COR-L47 (cell line): ENCODE results near the gene CDC42BPG.
"Not testable (repeated sequence)": the region's sequence is repeated elsewhere in the genome, so short reads cannot be mapped to it uniquely, and the experiment has no call there.

Source experiments
- DNase-seq: peaks from one replicate; lab custom pipeline; 2025; lab: John Stamatoyannopoulos, UW

The CDC42BPG gene

GRCh38 chr11:64835616-64836447 lies 8.6 kb downstream of the CDC42BPG start:
- DNase-seq: no peak

GRCh38 chr11:64834723-64835615 lies 9.5 kb downstream of the CDC42BPG start:
- no peak for DNase-seq

GRCh38 chr11:64834031-64834722 lies 10.3 kb downstream of the CDC42BPG start:
- DNase-seq: no peak

GRCh38 chr11:64833509-64833908 lies 10.9 kb downstream of the CDC42BPG start:
- DNase-seq: no peak

GRCh38 chr11:64833198-64833502 lies 11.3 kb downstream of the CDC42BPG start:
- no peak for DNase-seq

- DNase-seq: no peak
Observed at GRCh38 chr11:64832467-64833197, 11.8 kb downstream of the CDC42BPG start.

GRCh38 chr11:64831411-64831891 lies 13.0 kb downstream of the CDC42BPG start:
- no peak for DNase-seq

GRCh38 chr11:64829536-64830251 lies 14.8 kb downstream of the CDC42BPG start:
- DNase-seq: no peak

GRCh38 chr11:64827451-64827839 lies 17.0 kb downstream of the CDC42BPG start:
- no peak for DNase-seq

- DNase-seq: no peak
Observed at GRCh38 chr11:64826578-64827450, 17.6 kb downstream of the CDC42BPG start.

GRCh38 chr11:64826062-64826461 lies 18.4 kb downstream of the CDC42BPG start:
- DNase-seq: no peak

- no peak for DNase-seq
Observed at GRCh38 chr11:64823568-64824119, 20.8 kb downstream of the CDC42BPG start.

GRCh38 chr11:64817476-64817875 lies 27.0 kb downstream of the CDC42BPG start:
- DNase-seq: no peak

GRCh38 chr11:64815433-64815832 lies 29.0 kb downstream of the CDC42BPG start:
- not testable (repeated sequence) for DNase-seq

- DNase-seq: no peak
Observed at GRCh38 chr11:64814712-64815187, 29.7 kb downstream of the CDC42BPG start.

GRCh38 chr11:64813826-64814225 lies 30.6 kb downstream of the CDC42BPG start:
- no peak for DNase-seq

GRCh38 chr11:64810891-64811272 lies 33.6 kb downstream of the CDC42BPG start:
- peak; percentile 52 for DNase-seq

GRCh38 chr11:64810271-64810890 lies 34.1 kb downstream of the CDC42BPG start, which contains the start of gene MEN1:
MEN1 (minus strand) TSS chr11:64810551; CDS start chr11:64810109, 442 bp downstream.
- DNase-seq: peak; percentile 96

GRCh38 chr11:64809781-64810241 lies 34.6 kb downstream of the CDC42BPG start:
- DNase-seq: no peak
